Ureter (tissue), 1 donor: ENCODE measurements around the gene ABCG1. TPM values are rescaled to one million over a fixed set of nuclear protein-coding genes. Genes with fewer than 3 reads are reported as not detected.

Experiments used
- DNase-seq: peaks from one replicate; pipeline ENCODE4 v3.0.0-alpha.2; 2020; ENCODE audit warnings: low spot score
- total RNA-seq: library from RNA; stranded (reverse); gene quantifications from one replicate; pipeline ENCODE4 v1.2.4, GENCODE V29; 2023
- donor health status: DM: yes; HTN: yes; CAD: no.

Gene ABCG1
- total RNA-seq, 1 donor from 2014 or later = 20.1 TPM

- no peak for DNase-seq
Observed at GRCh38 chr21:42191696-42192595, 27.0 kb upstream of the ABCG1 start.

GRCh38 chr21:42193131-42193671 is 25.7 kb upstream of the ABCG1 start:
- no peak for DNase-seq

GRCh38 chr21:42193721-42194120 is 25.2 kb upstream of the ABCG1 start:
- no peak for DNase-seq

- DNase-seq = no peak
Observed at GRCh38 chr21:42194863-42195262, 24.1 kb upstream of the ABCG1 start.

GRCh38 chr21:42195378-42196031 is 23.4 kb upstream of the ABCG1 start:
- peak; percentile 36 for DNase-seq

- peak; percentile 44 for DNase-seq
Observed at GRCh38 chr21:42198929-42199867, 19.7 kb upstream of the ABCG1 start.

- peak; percentile 30 for DNase-seq
Observed at GRCh38 chr21:42199868-42200463, 19.0 kb upstream of the ABCG1 start.

GRCh38 chr21:42200906-42201614 is 17.9 kb upstream of the ABCG1 start:
- DNase-seq = peak; percentile 34

GRCh38 chr21:42201615-42202161 is 17.3 kb upstream of the ABCG1 start:
- peak; percentile 39 for DNase-seq

- no peak for DNase-seq
Observed at GRCh38 chr21:42202321-42202720, 16.6 kb upstream of the ABCG1 start.

- DNase-seq = no peak
Observed at GRCh38 chr21:42203321-42203720, 15.6 kb upstream of the ABCG1 start.

- DNase-seq = no peak
Observed at GRCh38 chr21:42203936-42204335, 15.0 kb upstream of the ABCG1 start.

- no peak for DNase-seq
Observed at GRCh38 chr21:42207426-42207825, 11.5 kb upstream of the ABCG1 start.

- no peak for DNase-seq
Observed at GRCh38 chr21:42208036-42208435, 10.9 kb upstream of the ABCG1 start.

- no peak for DNase-seq
Observed at GRCh38 chr21:42208801-42209490, 10.0 kb upstream of the ABCG1 start.

- DNase-seq = peak; percentile 24
Observed at GRCh38 chr21:42209801-42210479, 9.0 kb upstream of the ABCG1 start.

GRCh38 chr21:42212266-42212665 is 6.7 kb upstream of the ABCG1 start:
- DNase-seq = no peak

GRCh38 chr21:42213082-42213774 is 5.7 kb upstream of the ABCG1 start:
- no peak for DNase-seq
